NCI-H345 (cell line): Measurements from ENCODE around the gene RAMP3.

ENCODE experiments used
- DNase-seq: peaks from one replicate; lab custom pipeline; 2025; lab: John Stamatoyannopoulos, UW

The RAMP3 gene

GRCh38 chr7:45223078-45223477, 65.5 kb downstream of the RAMP3 start:
- no peak for DNase-seq

- DNase-seq, result no peak
Observed at GRCh38 chr7:45223728-45224630, 66.4 kb downstream of the RAMP3 start.

GRCh38 chr7:45224832-45225231, 67.2 kb downstream of the RAMP3 start:
- DNase-seq, result no peak

GRCh38 chr7:45225311-45225947, 67.8 kb downstream of the RAMP3 start:
- no peak for DNase-seq

- no peak for DNase-seq
Observed at GRCh38 chr7:45225948-45226335, 68.4 kb downstream of the RAMP3 start.

- DNase-seq, result no peak
Observed at GRCh38 chr7:45229156-45229920, 71.7 kb downstream of the RAMP3 start.

GRCh38 chr7:45230083-45230482, 72.5 kb downstream of the RAMP3 start:
- no peak for DNase-seq

GRCh38 chr7:45230611-45231165, 73.1 kb downstream of the RAMP3 start:
- no peak for DNase-seq

GRCh38 chr7:45233249-45233775, 75.7 kb downstream of the RAMP3 start:
- DNase-seq, result no peak
